HFF-Myc (cell line): ENCODE data around the gene ZFP69B.

Source experiments
- DNase-seq: peaks from one replicate; pipeline ENCODE4 v3.0.0-alpha.2; 2011; ENCODE audit warnings: low read depth; ENCODE audit errors: extremely low read depth
- H3K4me3 ChIP-seq: replicated peaks from 2 replicates; pipeline ENCODE4 v1.5.1; 2011; ENCODE audit warnings: low read depth, mild to moderate bottlenecking, control low read depth, low read length
- CTCF ChIP-seq: IDR thresholded peaks from 2 replicates; pipeline ENCODE4 v1.5.1; 2012; ENCODE audit warnings: mild to moderate bottlenecking, low read depth, low read length, control low read depth; ENCODE audit errors: missing control alignments

The ZFP69B gene

GRCh38 chr1:40454873-40455272 lies 4.6 kb downstream of the ZFP69B start:
- no peak for DNase-seq
- H3K4me3 ChIP-seq, result no peak overlapping the region
- TF ChIP-seq CTCF, result no peak

GRCh38 chr1:40462956-40463590 lies 12.8 kb downstream of the ZFP69B start:
- H3K4me3 ChIP-seq, result no peak overlapping the region
- no peak for TF ChIP-seq CTCF
- no peak for DNase-seq

GRCh38 chr1:40469327-40469726 lies 19.1 kb downstream of the ZFP69B start:
- H3K4me3 ChIP-seq, result no peak overlapping the region
- TF ChIP-seq CTCF, result no peak
- no peak for DNase-seq

- no peak for TF ChIP-seq CTCF
- H3K4me3 ChIP-seq, result no peak overlapping the region
- DNase-seq, result no peak
These were observed 25.0 kb downstream of the ZFP69B start for GRCh38 chr1:40475268-40475667.

- H3K4me3 ChIP-seq, result peak within 1 kb of the TSS; percentile 65
- no peak for TF ChIP-seq CTCF
- DNase-seq, result no peak
These were observed 26.8 kb downstream of the ZFP69B start, which contains the start of gene ZFP69 for GRCh38 chr1:40476924-40477677. Gene ZFP69 (plus strand): TSS chr1:40477290. CDS start chr1:40479362, 2,072 bp downstream.

GRCh38 chr1:40477678-40478053 lies 27.4 kb downstream of the ZFP69B start:
- TF ChIP-seq CTCF, result no peak
- peak overlapping the region; percentile 65 for H3K4me3 ChIP-seq
- no peak for DNase-seq

- peak overlapping the region; percentile 65 for H3K4me3 ChIP-seq
- DNase-seq, result no peak
- TF ChIP-seq CTCF, result no peak
These were observed 28.0 kb downstream of the ZFP69B start for GRCh38 chr1:40478276-40478675.
